WTC11 (cell line): ENCODE data around the gene SOX6.

Source experiments
- ATF2 ChIP-seq: sonication (generic); formaldehyde crosslinking; IDR thresholded peaks from 2 replicates; pipeline ENCODE4 v1.8.1; 2022; ENCODE audit warnings: low read depth, missing genetic modification reagents, borderline replicate concordance
- CTCF ChIP-seq: fragments of 200-600 bp; IDR thresholded peaks from 2 replicates; pipeline ENCODE4 v1.8.0; 2022; ENCODE audit warnings: antibody characterized with exemption
- GTF2I ChIP-seq: fragments of 250-450 bp; sonication (Bioruptor Pico); conservative IDR thresholded peaks from 2 replicates; pipeline ENCODE4 v1.4.0; 2021; ENCODE audit warnings: mild to moderate bottlenecking
- IRF2 ChIP-seq: sonication (generic); formaldehyde crosslinking; IDR thresholded peaks from 2 replicates; pipeline ENCODE4 v1.8.0; 2022; ENCODE audit warnings: low read depth, missing genetic modification reagents, borderline replicate concordance
- TCF7 ChIP-seq: sonication (generic); formaldehyde crosslinking; IDR thresholded peaks from 2 replicates; pipeline ENCODE4 v1.8.0; 2022; ENCODE audit warnings: mild to moderate bottlenecking, low read depth, missing genetic modification reagents, moderate library complexity
- ZNF232 ChIP-seq: sonication (generic); formaldehyde crosslinking; IDR thresholded peaks from 2 replicates; pipeline ENCODE4 v1.8.0; 2022; ENCODE audit warnings: mild to moderate bottlenecking, missing genetic modification reagents

DNA sequence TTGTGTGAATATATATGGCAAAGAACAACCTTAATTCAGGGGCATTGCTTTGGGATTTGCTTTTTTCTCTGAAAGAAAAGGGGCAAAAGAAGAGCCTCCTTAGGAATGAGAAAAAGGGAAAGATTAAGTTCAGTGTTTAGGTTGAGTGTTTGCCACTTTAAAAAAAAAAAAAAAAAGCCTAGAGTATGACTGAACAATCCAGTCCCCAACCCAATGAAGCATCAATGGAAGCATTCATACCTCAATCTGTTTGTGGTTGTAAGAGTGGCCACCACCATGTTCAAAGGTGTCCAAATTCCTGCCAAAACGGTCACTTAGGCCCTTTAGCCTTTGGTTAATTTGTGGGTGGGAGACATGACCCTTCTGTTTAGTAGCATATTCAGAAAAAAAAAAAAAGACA is 260.6 kb downstream of the SOX6 start:
- TF ChIP-seq ZNF232 (CRISPR knock-in tag) (no peak), CTCF (no peak), TCF7 (CRISPR knock-in tag) (no peak), GTF2I (CRISPR knock-in tag) (no peak), ATF2 (CRISPR knock-in tag) (no peak), IRF2 (no peak)
